GM12878 (cell line): ENCODE data around the gene PRDM15. TPM values are rescaled to one million over a fixed set of nuclear protein-coding genes. Genes with fewer than 3 reads are reported as not detected.
A peak's percentile ranks its signal among the peaks of the same experiment; 100 is the strongest.

Source experiments
- ATAC-seq: fragments of 200-7000 bp; cut with Tn5 transposase; 3 replicates; pipeline ENCODE4 v1.9.1; 2020; ENCODE audit warnings: mild to moderate bottlenecking, moderate library complexity
- BruUV-seq: library from RNA; stranded (reverse); fragments of 400-500 nt; replicated peaks from 2 replicates; lab custom pipeline; 2021; lab: Mats Ljungman, UMichigan
- CTCF ChIA-PET: fragments of 300-600 bp; sonication (Branson Sonifier 250); formaldehyde crosslinking; extraction: SDS; loops from one replicate; lab custom pipeline; 2021; ENCODE audit warnings: inconsistent platforms; lab: Yijun Ruan, JAX
- POLR2A ChIA-PET: fragments of 350-600 bp; formaldehyde crosslinking; extraction: SDS; loops from one replicate; lab custom pipeline; 2021; ENCODE audit warnings: inconsistent platforms; lab: Charles Lee
- RAD21 ChIA-PET: fragments of 300-600 bp; sonication (Branson Sonifier 250); formaldehyde crosslinking; loops from one replicate; lab custom pipeline; 2023; ENCODE audit warnings: antibody characterized with exemption; ENCODE audit not compliant: unreplicated experiment; lab: Charles Lee
- SMC1A ChIA-PET: fragments of 300-600 bp; sonication (Branson Sonifier 250); formaldehyde crosslinking; loops from one replicate; lab custom pipeline; 2023; ENCODE audit not compliant: unreplicated experiment, uncharacterized antibody; lab: Charles Lee
- DNase-seq: peaks from one replicate; pipeline ENCODE4 v3.0.0-alpha.2; 2011; ENCODE audit warnings: low read depth, low spot score
- FAIRE-seq: peaks from 3 replicates; lab custom pipeline; 2011; peaks lifted over from hg19 to GRCh38; lab: Jason Lieb, UNC
- H2AFZ ChIP-seq: 2 replicates; pipeline ENCODE4 v1.6.0; 2011; ENCODE audit warnings: low read depth, low read length, control low read depth; ENCODE audit not compliant: control insufficient read depth
- H3K27ac ChIP-seq: 2 replicates; pipeline ENCODE4 v1.5.1; 2011; ENCODE audit warnings: control low read depth; ENCODE audit not compliant: control insufficient read depth, insufficient read depth
- H3K27me3 ChIP-seq, 2 experiments: replicated peaks in 1 of 2; 2 replicates each; pipeline versions ENCODE4 v1.6.0 to v1.6.1; 2011; ENCODE audit warnings: low read length in 1 of 2; ENCODE audit not compliant: control insufficient read depth in 2 of 2, insufficient read depth in 2 of 2
- H3K36me3 ChIP-seq, 2 experiments: 2 replicates each; pipeline ENCODE4 v1.5.1; 2011; ENCODE audit warnings: low read length in 1 of 2; ENCODE audit not compliant: control insufficient read depth in 2 of 2, insufficient read depth in 2 of 2
- H3K4me1 ChIP-seq: 2 replicates; pipeline ENCODE4 v1.6.1; 2011; ENCODE audit warnings: mild to moderate bottlenecking, low read length, moderate library complexity, mixed read lengths; ENCODE audit not compliant: control insufficient read depth, insufficient read depth
- H3K4me2 ChIP-seq: 2 replicates; pipeline ENCODE4 v1.6.0; 2011; ENCODE audit warnings: control low read depth; ENCODE audit not compliant: control insufficient read depth, insufficient read depth
- H3K4me3 ChIP-seq: fragments of 200-600 bp; sonication (generic); 2 replicates; pipeline ENCODE4 v1.5.1; 2016
- H3K79me2 ChIP-seq: 2 replicates; pipeline ENCODE4 v1.6.0; 2011; ENCODE audit warnings: low read length; ENCODE audit not compliant: control insufficient read depth, insufficient read depth
- H3K9ac ChIP-seq: 2 replicates; pipeline ENCODE4 v1.8.0; 2011; ENCODE audit warnings: low read length, control low read depth, mixed read lengths; ENCODE audit not compliant: control insufficient read depth, insufficient read depth
- H3K9me3 ChIP-seq: replicated peaks from 3 replicates; pipeline ENCODE4 v1.5.1; 2011; ENCODE audit warnings: mild to moderate bottlenecking, low read length; ENCODE audit not compliant: control insufficient read depth, insufficient read depth
- H4K20me1 ChIP-seq: 2 replicates; pipeline ENCODE4 v1.6.0; 2011; ENCODE audit not compliant: control insufficient read depth, insufficient read depth
- ASH2L ChIP-seq: fragments of 300-600, 200-600 bp; sonication (generic); IDR thresholded peaks from 2 replicates; pipeline ENCODE4 v1.6.1; 2017; ENCODE audit warnings: low read depth, mild to moderate bottlenecking, borderline replicate concordance
- ATF7 ChIP-seq: fragments of 450-650 bp; IDR thresholded peaks from 2 replicates; pipeline ENCODE4 v1.6.1; 2016; ENCODE audit warnings: low read depth, mild to moderate bottlenecking
- EGR1 ChIP-seq, 2 experiments: IDR thresholded peaks; 1 replicate in 1 of 2; 2 replicates in 1 of 2; pipeline ENCODE4 v1.6.1; 2011 to 2012; ENCODE audit warnings: low read depth in 2 of 2, low read length in 2 of 2, borderline replicate concordance in 1 of 2, mild to moderate bottlenecking in 1 of 2, moderate library complexity in 1 of 2
- MAX ChIP-seq: IDR thresholded peaks from 2 replicates; pipeline ENCODE4 v1.6.1; 2012; ENCODE audit warnings: low read depth, low read length, improper control_type of control experiment
- NBN ChIP-seq: fragments of 450-650 bp; IDR thresholded peaks from 2 replicates; pipeline ENCODE4 v1.6.1; 2016
- NKRF ChIP-seq: fragments of 450-650 bp; conservative IDR thresholded peaks from 2 replicates; pipeline ENCODE4 v1.6.1; 2017; ENCODE audit warnings: mild to moderate bottlenecking, moderate library complexity
- PAX5 ChIP-seq: IDR thresholded peaks from 2 replicates; pipeline ENCODE4 v1.6.1; 2011; ENCODE audit warnings: low read depth, low read length, borderline replicate concordance
- RFX5 ChIP-seq: IDR thresholded peaks from 2 replicates; pipeline ENCODE4 v1.6.1; 2011; ENCODE audit warnings: low read depth, low read length, improper control_type of control experiment
- SREBF1 ChIP-seq: IDR thresholded peaks from 2 replicates; pipeline ENCODE4 v1.6.1; 2012; ENCODE audit warnings: mild to moderate bottlenecking, low read length
- TCF12 ChIP-seq: IDR thresholded peaks from 2 replicates; pipeline ENCODE4 v1.6.1; 2011; ENCODE audit warnings: low read depth, mild to moderate bottlenecking, low read length
- TCF7 ChIP-seq: IDR thresholded peaks from 2 replicates; pipeline ENCODE4 v1.6.1; 2014; ENCODE audit warnings: antibody characterized with exemption, borderline replicate concordance
- ZBTB4 ChIP-seq: fragments of 450-650 bp; formaldehyde crosslinking; IDR thresholded peaks from 2 replicates; pipeline ENCODE4 v1.4.0; 2022; ENCODE audit warnings: mild to moderate bottlenecking, moderate library complexity
- whole genome bisulfite sequencing: methylation state at CpG from one replicate; pipeline ENCODE4 v1.1.6; 2016; ENCODE audit warnings: low lambda C conversion rate; ENCODE audit not compliant: insufficient replicate concordance, insufficient coverage; ENCODE audit errors: missing lambda C conversion rate; 5-methylcytosine and 5-hydroxymethylcytosine counted together
- in situ Hi-C: fragments of 300-500 bp; cut with MboI; formaldehyde crosslinking; loops from 9 replicates; pipeline ENCODE4 v1.14.3; 2018; ENCODE audit warnings: mixed read lengths
- intact Hi-C: fragments of 100-400 bp; cut with micrococcal nuclease; formaldehyde crosslinking; loops from one replicate; pipeline ENCODE4 v1.14.2; 2022; ENCODE audit not compliant: unreplicated experiment
- polyA plus RNA-seq, 11 experiments: library from polyadenylated mRNA; depleted of rRNA in 4 of 11; unstranded in 6 of 11; stranded (reverse) in 5 of 11; fragments of >200 nt; fragmentation: Nextera tagmentation in 4 of 11; fragmentation: Illumina TruSeq in 1 of 11; extraction: Ambion mirVana in 4 of 11; extraction: Trizol in 1 of 11; gene quantifications; 1 replicate in 1 of 11; 2 replicates in 10 of 11; pipeline versions ENCODE4 v1.2.1 to v1.2.3, GENCODE V29; 2011 to 2016; ENCODE audit warnings: inconsistent platforms in 2 of 11, missing spikeins in 2 of 11, low read depth in 1 of 11
- total RNA-seq, 4 experiments: library from RNA; depleted of rRNA in 3 of 4; stranded (reverse); fragments of >200 nt in 3 of 4; fragmentation: Illumina TruSeq in 1 of 4; extraction: Trizol in 1 of 4; gene quantifications; 2 replicates each; pipeline versions ENCODE4 v1.2.1 to v1.2.3, GENCODE V29; 2013 to 2021

Gene PRDM15
- total and polyA plus RNA-seq, 10 of the 15 experiments (the other 5 are each of a cell fraction or from before 2014, with no cell fraction given), result 2.2 to 16.0 (median 8.6) TPM

- in situ Hi-C loops (no loop called here), intact Hi-C loops (no loop called here)
- FAIRE-seq (no peak), DNase-seq (no peak), ATAC-seq (no peak)
- Histone ChIP-seq H3K4me3 (no peak overlapping the region), H3K36me3 (peaks cover 16 to 17% of the 10 kb centered on the region in 2 experiments), H3K4me2 (no peak overlapping the region), H3K79me2 (no peaks in the 10 kb centered on the region), H3K9me3 (no peaks in the 10 kb centered on the region), H2AFZ (no peak overlapping the region), H3K27me3 (no peaks in the 10 kb centered on the region), H3K4me1 (peaks cover 40% of the 10 kb centered on the region), H4K20me1 (no peaks in the 10 kb centered on the region), H3K9ac (no peak overlapping the region), H3K27ac (peak overlapping the region; percentile 70; the same call in 1 of the 2 replicates)
- CTCF ChIA-PET, result no interaction called here
- POLR2A ChIA-PET, result no interaction called here
- SMC1A ChIA-PET, result no interaction called here
- WGBS, result 91% methylated on average over 17 of the region's 17 CpGs
- RAD21 ChIA-PET, result interaction anchor here (1.0 to 1.8 kb wide), 2 partner anchors 32 to 92 kb away, joined by 3 to 8 read pairs; no protein-coding TSS in a partner anchor
- BruUV-seq, result no TSS peak
- TF ChIP-seq NKRF (no peak), ASH2L (no peak), ATF7 (no peak)
Measured at GRCh38 chr21:41831866-41832595, 47.1 kb downstream of the PRDM15 start.

- Histone ChIP-seq H3K27ac (no peak overlapping the region), H3K79me2 (no peaks in the 10 kb centered on the region), H3K9ac (no peak overlapping the region), H3K4me2 (no peak overlapping the region), H2AFZ (no peak overlapping the region), H3K9me3 (no peaks in the 10 kb centered on the region), H3K27me3 (no peaks in the 10 kb centered on the region), H3K4me1 (peaks cover 35% of the 10 kb centered on the region), H4K20me1 (no peaks in the 10 kb centered on the region), H3K4me3 (no peak overlapping the region), H3K36me3 (peaks cover 14 to 17% of the 10 kb centered on the region in 2 experiments)
- in situ Hi-C loops, result no loop called here
- no TSS peak for BruUV-seq
- POLR2A ChIA-PET, result no interaction called here
- SMC1A ChIA-PET, result no interaction called here
- intact Hi-C loops, result no loop called here
- FAIRE-seq (no peak), ATAC-seq (no peak), DNase-seq (no peak)
- RAD21 ChIA-PET, result no interaction called here
- CTCF ChIA-PET, result no interaction called here
- 90% methylated on average over 6 of the region's 8 CpGs for WGBS
- TF ChIP-seq RFX5, result no peak
- no peak for TF ChIP-seq EGR1 (IDR thresholded peaks at IDR 0.05; ENCODE audit: borderline replicate concordance in 1 of 2, low read depth in 2 of 2, low read length in 2 of 2)
- no peak for TF ChIP-seq MAX
- TF ChIP-seq PAX5, result no peak
- no peak for TF ChIP-seq SREBF1
- TF ChIP-seq ZBTB4 (CRISPR knock-in tag), result no peak
- no peak for TF ChIP-seq TCF12
- TF ChIP-seq NBN, result no peak
- TF ChIP-seq ATF7, result no peak
- no peak for TF ChIP-seq TCF7
Measured at GRCh38 chr21:41831453-41831831, 47.7 kb downstream of the PRDM15 start.
